GM19023 (cell line): Measurements from ENCODE around the gene CIDEB.

Experiments used
- ATAC-seq: cut with Tn5 transposase; IDR thresholded peaks from one replicate; pipeline ENCODE4 v1.9.1; 2021; ENCODE audit warnings: mild to moderate bottlenecking, moderate library complexity; ENCODE audit not compliant: unreplicated experiment

Gene CIDEB

DNA sequence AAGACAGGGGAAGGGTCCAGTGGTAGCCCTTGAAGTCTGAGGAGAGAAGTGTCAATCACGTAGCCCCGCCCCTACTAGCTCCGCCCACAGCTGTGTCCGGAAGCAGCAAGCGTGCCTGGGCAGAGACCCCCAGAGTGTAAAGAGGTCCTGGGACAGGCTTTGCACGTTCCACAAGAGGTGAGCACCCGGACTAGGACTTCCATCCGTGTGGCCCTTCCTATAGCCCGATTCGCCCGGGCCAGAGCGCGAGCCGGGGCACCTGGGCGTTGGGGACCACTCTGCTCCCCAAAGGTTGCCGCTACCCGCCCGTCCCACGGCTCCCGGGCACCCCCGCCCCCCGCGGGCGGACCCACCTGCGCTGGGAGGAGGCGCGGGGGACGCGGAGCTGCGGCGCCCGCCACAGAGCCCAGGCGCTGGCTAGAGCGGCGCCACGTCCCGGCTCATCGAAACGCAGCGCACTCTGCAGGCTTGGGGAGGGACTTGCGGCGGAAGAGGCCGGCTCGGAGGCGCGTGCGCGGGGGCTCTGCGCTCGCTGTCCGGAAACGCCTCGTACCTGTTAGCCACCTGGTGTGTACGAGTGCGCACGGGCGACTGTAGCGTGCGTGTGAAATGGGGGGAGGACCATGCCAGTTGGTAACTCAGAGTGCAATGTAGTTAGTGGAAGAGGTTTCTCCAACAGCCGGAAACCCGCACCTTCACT, 36.5 kb downstream of the CIDEB start, which contains the start of gene RABGGTA:
Gene RABGGTA (minus strand): TSS at position 464 of the 700 bp plus-strand sequence. CDS start 482 bp downstream, outside the sequence.
- ATAC-seq = peak; percentile 91

DNA sequence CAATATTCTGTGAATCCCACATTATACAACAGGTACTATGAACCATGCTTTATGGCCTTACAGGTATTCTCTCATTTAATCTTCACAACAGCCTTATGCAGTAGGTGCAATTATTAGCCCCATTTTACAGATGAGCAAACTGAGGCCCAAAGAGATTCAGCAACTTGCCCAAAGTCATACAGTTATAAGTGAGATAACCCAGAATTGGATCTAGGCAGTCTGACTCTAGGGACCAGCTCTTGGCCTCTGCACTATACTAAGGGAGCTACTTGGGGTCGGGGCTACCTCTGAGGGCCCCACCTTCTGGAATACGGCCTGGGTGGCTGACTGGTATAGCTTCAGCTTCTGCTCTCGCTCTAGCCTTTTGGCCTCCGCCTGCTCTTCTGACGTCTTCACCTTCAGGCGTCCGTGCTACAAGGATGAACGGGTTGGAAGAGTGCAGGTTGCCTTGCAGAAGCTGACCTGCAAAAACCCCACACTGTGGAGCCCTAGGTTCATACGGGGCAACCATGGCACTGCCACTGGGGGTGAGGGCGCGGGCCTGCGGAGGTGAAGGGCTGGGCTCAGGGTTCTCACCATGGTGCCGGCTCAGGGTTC, 37.1 kb downstream of the CIDEB start:
- ATAC-seq = peak; percentile 0

- ATAC-seq = no peak
Observed at GRCh38 chr14:24269910-24270536, 37.8 kb downstream of the CIDEB start.

- ATAC-seq = no peak
Observed at GRCh38 chr14:24269368-24269767, 38.4 kb downstream of the CIDEB start.

DNA sequence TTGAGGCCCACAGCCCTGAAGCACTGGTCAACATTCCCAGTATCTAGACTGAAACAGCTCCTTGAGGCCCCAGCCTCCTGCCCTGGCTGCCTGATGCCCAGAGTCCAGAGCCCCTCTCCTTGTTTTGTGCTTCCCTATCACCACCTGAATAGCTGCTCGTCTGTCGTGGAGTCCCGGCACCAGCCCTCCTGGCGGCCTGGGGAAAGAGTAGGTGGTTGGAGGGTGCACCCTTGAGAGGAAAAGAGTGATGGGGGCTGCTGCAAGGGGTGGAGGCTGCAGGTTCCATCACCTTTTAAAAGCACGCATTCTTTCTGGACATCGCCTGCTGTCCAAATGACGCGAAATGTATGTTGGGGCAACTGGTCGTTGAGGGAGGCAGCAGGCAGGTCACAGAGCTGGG, 39.6 kb downstream of the CIDEB start:
- ATAC-seq = no peak

- no peak for ATAC-seq
Observed at GRCh38 chr14:24267516-24267915, 40.3 kb downstream of the CIDEB start.

- ATAC-seq = no peak
Observed at GRCh38 chr14:24266344-24267244, 41.2 kb downstream of the CIDEB start.

GRCh38 chr14:24264298-24264697, 43.5 kb downstream of the CIDEB start:
- no peak for ATAC-seq

GRCh38 chr14:24263848-24264247, 43.9 kb downstream of the CIDEB start:
- ATAC-seq = no peak

DNA sequence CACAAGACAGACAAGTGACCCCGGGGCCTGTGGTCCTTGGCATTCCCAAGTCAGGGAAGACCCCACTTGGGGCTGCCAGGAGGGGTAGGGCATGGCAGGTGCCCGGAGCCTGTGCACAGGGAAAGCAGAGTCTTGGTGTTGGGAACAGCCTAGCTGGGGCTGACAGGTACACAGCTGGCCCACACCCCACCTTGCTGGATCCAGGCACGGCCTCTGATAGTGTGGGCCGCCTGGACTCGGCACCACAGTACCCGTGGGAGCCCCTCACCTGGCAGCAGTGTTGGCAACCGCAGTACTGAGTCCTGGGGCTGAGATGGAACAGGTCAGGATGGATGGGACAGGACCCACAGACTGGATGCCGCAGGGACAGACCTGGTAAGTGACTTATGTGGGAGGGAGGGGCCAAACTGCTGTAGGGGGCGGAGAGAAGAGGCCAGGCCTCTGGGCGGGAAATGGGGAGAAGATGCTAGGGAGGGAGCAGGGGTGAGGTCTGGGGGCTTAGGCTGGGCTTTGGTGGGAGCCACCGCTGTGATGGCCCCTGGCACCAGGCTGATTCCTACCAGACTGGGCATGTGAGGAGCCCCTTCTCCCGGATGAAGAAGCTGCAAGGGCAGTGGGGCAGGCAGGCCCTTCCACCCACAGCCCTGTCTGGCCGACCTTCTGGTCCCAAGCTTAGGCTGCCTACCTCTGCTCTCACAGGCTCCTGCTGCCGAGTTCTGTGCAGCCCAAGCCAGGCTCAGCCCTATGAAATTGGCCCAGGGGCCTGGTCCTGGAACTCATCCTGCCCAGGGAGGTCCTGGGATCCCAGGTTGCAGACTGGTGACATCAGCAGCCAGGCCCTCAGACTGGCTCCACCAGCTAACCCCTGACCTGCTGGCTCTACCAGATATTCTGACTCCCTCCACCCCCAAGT, 44.7 kb downstream of the CIDEB start, which contains the start of gene TGM1:
Gene TGM1 (minus strand): TSS at position 357 of the 913 bp plus-strand sequence. CDS start 825 bp downstream, outside the sequence.
- ATAC-seq = no peak

DNA sequence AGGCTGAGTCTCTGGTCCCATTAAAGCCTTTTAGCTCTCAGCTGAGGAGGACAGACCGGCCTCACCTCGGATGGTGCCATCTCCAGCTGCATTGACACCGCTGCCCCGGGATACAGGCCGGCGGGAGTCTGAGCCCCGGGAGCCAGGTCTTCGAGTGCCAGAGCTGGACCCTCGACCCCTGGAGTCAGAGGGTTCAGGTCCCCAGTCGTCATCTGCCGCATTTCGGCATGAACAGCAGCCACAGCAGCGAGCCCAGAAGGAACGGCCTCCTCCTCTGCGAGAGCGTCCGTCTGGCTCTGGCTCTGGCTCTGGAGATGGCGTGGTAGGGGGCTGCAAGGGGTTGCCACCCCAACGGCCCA, 45.8 kb downstream of the CIDEB start:
- ATAC-seq = no peak

GRCh38 chr14:24261256-24261968, 46.4 kb downstream of the CIDEB start:
- ATAC-seq = no peak

DNA sequence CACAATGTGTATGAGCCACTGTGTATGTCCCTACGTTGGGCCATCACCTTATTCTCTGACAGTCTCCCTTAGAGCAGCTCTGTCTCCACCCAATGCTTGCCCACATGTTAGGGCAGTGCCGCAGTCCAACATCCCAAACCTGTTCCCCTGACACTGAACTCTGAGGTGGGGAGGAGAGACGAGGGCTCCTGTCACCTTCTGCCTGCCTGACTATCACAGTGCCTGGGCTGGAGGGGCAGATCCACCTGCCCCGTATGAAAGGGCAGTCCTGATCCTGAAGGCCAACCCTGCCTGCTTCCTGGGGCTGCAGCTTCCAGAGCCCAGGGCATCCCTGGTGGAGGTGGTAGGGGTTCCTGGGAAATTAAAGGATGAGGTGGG, 47.0 kb downstream of the CIDEB start:
- no peak for ATAC-seq

GRCh38 chr14:24260026-24260779, 47.6 kb downstream of the CIDEB start:
- no peak for ATAC-seq

DNA sequence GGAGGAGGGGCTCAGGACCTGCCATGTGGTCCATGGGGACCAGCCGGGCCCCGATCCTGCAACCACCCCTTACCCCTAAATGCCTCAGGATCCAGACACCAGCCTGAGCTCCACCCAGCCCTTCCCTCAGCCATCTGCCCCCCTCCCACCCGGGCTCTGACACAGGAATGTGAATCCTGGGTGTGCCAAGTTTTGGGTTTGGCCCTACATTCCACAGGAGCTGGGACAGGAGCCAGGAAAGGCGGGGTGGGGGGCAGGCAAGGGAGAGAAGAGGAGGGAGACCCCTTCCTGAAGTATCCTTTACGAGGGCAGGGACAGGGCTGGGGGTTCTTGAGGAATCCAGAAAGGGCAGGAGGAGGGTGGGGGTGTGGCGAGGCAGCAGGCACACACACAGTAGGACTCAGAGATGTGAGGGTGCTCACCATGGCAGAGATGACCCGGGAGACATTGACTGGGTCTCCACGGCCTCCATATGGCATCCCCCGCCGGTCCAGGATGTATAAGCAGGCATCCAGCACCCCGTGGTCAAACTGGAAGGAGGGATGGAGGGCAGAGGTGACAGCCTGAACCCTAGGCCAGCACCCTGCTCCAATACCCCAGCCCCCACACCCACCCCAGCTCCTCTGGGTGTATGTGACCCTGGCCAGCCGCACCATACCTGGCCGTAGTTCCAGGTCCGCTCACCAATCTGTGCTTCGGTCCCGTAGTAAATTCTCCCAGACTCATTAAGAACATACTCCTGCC, 48.3 kb downstream of the CIDEB start:
- ATAC-seq = no peak

DNA sequence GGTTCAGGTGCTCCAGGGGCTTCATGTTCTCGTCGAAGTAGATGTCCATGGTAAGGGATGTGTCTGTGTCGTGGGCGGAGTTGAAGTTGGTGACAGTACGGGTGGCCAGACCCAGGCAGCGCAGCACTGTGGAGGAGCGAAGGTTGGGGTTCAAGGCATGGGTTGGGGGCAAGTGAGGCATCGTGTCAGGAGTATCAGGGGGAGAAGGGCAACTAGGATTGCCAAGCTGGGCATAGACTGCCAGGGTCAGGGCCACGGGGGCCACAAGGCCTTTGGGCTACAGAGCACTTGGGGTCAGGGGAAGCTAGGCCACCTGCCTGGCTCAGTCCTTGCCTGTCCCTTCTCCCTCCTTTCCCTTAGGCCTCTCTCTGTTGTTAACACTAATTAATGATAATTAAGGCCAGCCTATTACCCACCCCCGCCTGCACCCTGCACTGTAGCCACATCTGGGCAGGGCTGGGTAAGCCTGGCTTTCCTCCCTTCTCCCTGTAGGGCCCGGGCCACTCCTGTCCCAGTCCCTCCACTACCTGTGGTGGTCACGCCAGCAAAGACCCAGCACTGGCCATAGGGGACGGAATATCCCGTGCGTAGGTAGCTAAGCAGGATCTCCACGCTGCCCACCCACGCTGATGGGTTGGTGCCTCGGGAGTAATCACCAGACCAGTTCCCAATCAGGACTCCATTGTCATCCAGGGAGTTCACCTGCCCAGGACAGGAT, 49.1 kb downstream of the CIDEB start:
- ATAC-seq = no peak

GRCh38 chr14:24258119-24258518, 49.7 kb downstream of the CIDEB start:
- no peak for ATAC-seq
